Activated naive CD4-positive, alpha-beta T cell treated with anti-CD3 and anti-CD28 coated beads, Interleukin-2, amount 50 U/mL, for 72 hours (primary cell): ENCODE measurements around the gene CARNS1. TPM values are rescaled to one million over a fixed set of nuclear protein-coding genes. Genes with fewer than 3 reads are reported as not detected.

Experiments used
- ATAC-seq, 2 donors: fragments of 150-1000 bp; cut with Tn5 transposase; 2 replicates each; pipeline ENCODE4 v1.10.0; 2021; ENCODE audit warnings: mild to moderate bottlenecking in 2 of 2, moderate library complexity in 2 of 2
- DNase-seq, 2 donors: peaks; one replicate each; pipeline ENCODE4 v3.0.0; 2021 to 2022; ENCODE audit warnings: low spot score in 2 of 2
- H3K27ac Mint-ChIP-seq, 2 donors: one replicate each; pipeline ENCODE4 v1.8.0; 2022; ENCODE audit warnings: mild to moderate bottlenecking in 2 of 2, mixed read lengths in 2 of 2
- H3K36me3 Mint-ChIP-seq, 2 donors: one replicate each; pipeline ENCODE4 v1.8.0; 2022; ENCODE audit warnings: mixed read lengths in 2 of 2
- H3K9me3 Mint-ChIP-seq, 2 donors: one replicate each; pipeline ENCODE4 v1.8.0; 2022; ENCODE audit warnings: mixed read lengths in 2 of 2
- total RNA-seq, 2 donors: library from RNA; stranded (reverse); gene quantifications; one replicate each; pipeline ENCODE4 v1.2.3, GENCODE V29; 2022

CARNS1 gene
- total RNA-seq, 2 donors from 2014 or later, result 1.4 to 4.5 TPM

DNA sequence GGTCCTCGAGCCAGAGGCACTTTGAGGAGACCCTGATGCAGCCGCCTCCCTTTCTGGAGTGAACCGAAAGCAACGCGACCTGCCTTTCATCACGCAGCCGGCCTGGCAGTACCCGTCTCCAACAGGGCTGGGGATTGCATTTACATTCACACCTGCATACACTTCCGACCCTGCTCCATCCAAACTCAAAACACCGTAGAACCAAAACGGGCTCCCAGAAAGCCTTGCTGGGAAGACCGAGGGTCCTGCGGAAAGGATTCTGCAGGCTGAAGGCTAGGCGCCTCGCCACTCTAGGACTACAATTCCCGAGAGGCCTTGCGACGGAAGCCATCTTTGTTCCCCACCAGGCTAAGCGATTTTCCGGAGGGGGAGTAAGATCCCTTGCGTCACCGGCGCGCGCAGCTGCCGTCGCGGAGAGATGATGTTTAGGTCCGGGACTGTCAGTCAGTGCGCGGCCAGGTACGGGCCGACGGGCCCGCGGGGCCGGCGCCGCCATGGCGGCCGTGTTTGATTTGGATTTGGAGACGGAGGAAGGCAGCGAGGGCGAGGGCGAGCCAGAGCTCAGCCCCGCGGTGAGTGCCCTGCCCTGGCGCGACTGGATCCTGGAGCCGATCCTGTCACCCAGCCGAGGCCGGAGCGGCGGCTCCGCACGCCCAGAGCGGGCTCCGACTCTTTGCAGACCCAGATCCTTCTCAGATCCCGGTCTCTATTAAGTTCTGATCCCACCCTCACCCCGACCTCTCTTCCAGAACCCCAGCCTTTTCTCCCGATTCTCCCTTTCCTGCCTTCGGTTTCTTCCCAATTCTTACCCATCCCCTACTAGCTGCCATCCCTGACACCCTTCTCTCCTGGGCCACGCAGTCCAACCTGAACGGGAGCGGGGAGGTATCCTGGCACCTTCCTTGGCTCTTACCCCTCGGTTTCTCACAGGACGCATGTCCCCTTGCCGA, 12.8 kb downstream of the CARNS1 start, which contains the start of gene RPS6KB2:
Gene RPS6KB2, plus strand, starts transcription at position 443 of the 950 bp plus-strand sequence. Its CDS starts 52 bp downstream, at position 495.
- peak; percentile 93 to 95 for ATAC-seq
- Mint-ChIP-seq H3K36me3 (peaks cover 0 to 20% of the 10 kb centered on the region in 2 donors), H3K27ac (peak within 1 kb of the TSS; percentile 92 to 97)

DNA sequence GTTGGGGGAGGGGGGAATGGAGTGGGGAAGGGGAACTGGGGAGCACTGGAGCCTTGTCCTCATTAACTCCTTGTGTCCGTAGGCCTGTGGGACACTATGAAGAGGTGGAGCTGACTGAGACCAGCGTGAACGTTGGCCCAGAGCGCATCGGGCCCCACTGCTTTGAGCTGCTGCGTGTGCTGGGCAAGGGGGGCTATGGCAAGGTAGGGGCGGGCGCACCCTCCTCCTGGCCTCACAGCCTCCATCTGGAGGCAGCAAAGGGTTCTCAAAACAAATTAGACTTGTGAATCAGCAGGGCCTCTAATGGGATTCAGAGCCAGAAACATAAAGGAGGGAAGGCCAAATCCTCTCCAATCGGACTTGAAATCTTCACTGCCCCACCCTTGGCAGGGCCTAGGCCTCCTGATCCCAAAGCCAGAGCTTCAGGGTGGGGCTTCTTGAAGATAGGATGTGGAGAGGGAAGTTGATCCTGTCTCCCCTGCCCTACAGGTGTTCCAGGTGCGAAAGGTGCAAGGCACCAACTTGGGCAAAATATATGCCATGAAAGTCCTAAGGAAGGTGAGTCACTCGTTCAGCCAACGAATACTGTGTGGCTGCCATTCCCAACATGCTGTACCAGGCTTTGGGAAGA, 13.7 kb downstream of the CARNS1 start:
- no peaks in the 10 kb centered on the region for H3K9me3 Mint-ChIP-seq
- no peak for DNase-seq
- no peak for ATAC-seq
- H3K27ac Mint-ChIP-seq, result peak overlapping the region; percentile 92 to 97
- peaks cover 0 to 20% of the 10 kb centered on the region in 2 donors for H3K36me3 Mint-ChIP-seq

More for the DNA sequence above, 12.8 kb downstream of the CARNS1 start, which contains the start of gene RPS6KB2:
- peak; percentile 98 to 99 for DNase-seq
- no peaks in the 10 kb centered on the region for H3K9me3 Mint-ChIP-seq

DNA sequence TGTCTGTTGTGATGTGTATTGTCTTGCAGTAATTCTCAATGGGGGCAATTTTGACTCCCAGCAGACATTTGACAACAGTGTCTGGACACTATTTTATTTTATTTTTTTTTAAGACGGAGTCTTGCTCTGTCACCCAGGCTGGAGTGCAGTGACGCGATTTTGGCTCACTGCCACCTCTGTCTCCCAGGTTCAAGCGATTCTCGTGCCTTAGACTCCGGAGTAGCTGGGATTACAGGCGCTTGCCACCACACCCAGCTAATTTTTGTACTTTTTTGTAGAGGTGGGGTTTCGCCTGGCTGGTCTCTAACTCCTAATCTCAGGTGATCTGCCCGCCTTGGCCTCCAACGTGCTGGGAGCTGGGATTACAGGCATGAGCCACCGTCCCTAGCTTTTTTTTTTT, 14.2 kb downstream of the CARNS1 start:
- ATAC-seq, result no peak
- Mint-ChIP-seq H3K36me3 (peaks cover 0 to 20% of the 10 kb centered on the region in 2 donors), H3K9me3 (no peaks in the 10 kb centered on the region), H3K27ac (peak overlapping the region; percentile 29 to 75)
- DNase-seq, result no peak

DNA sequence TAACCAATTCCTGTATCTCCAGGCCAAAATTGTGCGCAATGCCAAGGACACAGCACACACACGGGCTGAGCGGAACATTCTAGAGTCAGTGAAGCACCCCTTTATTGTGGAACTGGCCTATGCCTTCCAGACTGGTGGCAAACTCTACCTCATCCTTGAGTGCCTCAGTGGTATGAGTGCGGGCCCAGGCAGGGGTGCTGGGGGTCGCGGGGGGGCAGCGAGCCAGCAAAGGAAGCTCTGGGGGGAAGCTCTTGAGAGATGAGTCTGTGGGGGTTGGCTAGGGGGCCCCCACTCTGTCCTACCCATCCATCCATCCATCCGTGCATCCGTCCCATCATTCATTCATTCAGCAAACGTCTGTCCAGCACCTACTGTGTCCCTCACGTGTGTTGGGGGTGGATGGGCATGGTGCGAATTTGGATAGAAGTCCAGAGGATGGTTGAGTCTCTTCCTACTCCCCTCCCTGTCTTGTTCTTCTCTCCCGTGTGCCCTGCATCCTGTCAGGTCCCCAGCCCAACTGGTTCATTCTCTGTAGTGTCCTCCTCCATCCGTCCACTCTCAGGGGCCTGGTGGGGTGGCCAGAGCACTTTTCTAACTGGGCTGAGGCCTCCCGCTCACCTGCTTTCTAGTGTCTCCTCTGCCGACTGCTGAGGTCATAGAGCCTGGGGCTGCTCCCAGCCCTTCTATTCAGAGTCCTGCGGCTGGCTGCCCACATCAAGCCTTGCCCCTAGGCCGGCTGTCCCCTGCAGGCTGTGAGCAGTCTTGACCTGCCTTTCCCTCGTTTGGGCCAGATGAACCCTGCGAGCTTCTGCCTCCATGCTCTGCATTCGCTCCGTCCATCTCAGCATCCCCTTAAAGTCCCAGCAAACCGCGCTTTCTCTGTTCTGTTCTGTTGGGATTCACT, 16.1 kb downstream of the CARNS1 start:
- Mint-ChIP-seq H3K36me3 (peaks cover 14 to 33% of the 10 kb centered on the region in 2 donors), H3K27ac (peak overlapping the region; percentile 32 to 90), H3K9me3 (no peaks in the 10 kb centered on the region)
- DNase-seq (no peak), ATAC-seq (no peak)

DNA sequence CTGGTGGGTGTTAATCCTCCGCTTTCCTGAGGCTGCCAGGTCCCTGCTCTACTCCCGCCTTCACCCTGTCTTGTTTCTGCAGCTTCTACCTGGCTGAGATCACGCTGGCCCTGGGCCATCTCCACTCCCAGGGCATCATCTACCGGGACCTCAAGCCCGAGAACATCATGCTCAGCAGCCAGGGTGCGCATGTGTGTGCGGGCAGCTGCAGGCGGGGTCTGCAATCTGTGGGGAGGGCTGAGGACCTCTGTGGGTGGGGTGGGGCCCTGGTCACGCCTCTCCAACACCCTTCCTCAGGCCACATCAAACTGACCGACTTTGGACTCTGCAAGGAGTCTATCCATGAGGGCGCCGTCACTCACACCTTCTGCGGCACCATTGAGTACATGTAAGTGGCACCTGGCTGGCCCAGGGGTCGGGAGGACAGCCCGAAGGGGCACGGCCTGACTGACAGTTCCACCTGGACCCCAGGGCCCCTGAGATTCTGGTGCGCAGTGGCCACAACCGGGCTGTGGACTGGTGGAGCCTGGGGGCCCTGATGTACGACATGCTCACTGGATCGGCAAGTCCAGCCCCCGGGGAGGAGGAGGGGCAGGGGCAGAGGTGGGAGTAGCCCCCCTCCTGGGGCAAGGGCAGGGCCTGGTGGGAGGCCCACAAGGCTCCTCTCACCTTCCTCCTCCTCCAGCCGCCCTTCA, 17.3 kb downstream of the CARNS1 start:
- no peaks in the 10 kb centered on the region for H3K9me3 Mint-ChIP-seq
- H3K36me3 Mint-ChIP-seq, result peaks cover 22 to 39% of the 10 kb centered on the region in 2 donors
- DNase-seq, result no peak
- peak overlapping the region; percentile 7 to 90 for H3K27ac Mint-ChIP-seq
- ATAC-seq, result no peak

DNA sequence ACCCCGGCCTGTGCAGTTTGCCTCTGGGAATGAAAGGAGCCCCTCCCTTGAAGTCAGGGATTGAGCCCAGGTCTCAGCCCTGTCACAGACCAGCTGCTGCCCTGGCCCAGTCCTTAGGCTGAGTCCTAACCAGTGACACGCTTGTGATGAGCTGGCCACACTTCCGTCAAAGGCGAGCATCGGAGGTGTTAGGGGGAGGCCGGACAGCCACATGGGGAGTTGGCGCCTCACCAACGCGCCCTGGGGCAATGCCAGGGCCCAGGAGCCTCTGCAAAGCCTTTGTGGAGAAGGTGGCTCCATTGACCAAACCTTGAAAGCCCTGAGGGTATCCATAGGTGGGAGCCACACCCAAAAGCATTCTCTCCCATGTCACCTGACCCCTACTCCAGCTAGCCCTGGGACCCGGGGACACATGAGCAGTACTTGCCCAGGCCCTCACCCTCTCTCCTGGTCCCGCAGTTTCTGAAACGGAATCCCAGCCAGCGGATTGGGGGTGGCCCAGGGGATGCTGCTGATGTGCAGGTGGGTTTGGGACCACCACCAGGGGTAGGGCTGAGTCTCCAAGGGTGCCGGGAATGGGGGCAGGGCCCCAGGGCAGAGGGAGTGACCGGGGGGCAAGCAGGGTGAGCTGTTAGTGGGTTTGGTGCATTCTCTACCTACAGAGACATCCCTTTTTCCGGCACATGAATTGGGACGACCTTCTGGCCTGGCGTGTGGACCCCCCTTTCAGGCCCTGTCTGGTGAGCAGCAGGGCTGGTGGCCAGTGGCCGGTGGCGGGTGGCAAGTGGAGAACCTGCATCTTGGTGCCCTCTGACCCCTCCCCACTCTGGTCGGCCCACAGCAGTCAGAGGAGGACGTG, 18.3 kb downstream of the CARNS1 start:
- peak in 1 of 2 donors; percentile 17 for ATAC-seq
- Mint-ChIP-seq H3K36me3 (peaks cover 32 to 38% of the 10 kb centered on the region in 2 donors), H3K9me3 (no peaks in the 10 kb centered on the region), H3K27ac (peak overlapping the region; percentile 86 to 90)
- DNase-seq, result no peak

DNA sequence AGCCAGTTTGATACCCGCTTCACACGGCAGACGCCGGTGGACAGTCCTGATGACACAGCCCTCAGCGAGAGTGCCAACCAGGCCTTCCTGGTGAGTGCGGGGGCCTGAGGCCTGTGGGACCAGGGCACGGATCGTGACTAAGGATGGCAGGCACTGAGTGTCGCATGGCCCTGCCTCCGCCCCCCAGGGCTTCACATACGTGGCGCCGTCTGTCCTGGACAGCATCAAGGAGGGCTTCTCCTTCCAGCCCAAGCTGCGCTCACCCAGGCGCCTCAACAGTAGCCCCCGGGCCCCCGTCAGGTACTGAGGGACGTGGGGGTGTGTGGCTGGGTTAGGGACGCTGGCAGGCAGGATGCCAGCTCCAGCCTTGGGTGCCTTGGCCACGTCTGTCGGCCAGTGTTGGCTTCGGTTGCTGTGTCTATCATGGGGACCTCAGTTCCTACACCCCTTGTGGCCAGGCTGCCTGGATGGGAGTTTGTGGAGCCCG, 19.0 kb downstream of the CARNS1 start:
- DNase-seq (peak in 1 of 2 donors; percentile 17), ATAC-seq (peak in 1 of 2 donors; percentile 8)
- Mint-ChIP-seq H3K27ac (peak overlapping the region; percentile 86 to 90), H3K9me3 (no peaks in the 10 kb centered on the region), H3K36me3 (peaks cover 39 to 43% of the 10 kb centered on the region in 2 donors)

DNA sequence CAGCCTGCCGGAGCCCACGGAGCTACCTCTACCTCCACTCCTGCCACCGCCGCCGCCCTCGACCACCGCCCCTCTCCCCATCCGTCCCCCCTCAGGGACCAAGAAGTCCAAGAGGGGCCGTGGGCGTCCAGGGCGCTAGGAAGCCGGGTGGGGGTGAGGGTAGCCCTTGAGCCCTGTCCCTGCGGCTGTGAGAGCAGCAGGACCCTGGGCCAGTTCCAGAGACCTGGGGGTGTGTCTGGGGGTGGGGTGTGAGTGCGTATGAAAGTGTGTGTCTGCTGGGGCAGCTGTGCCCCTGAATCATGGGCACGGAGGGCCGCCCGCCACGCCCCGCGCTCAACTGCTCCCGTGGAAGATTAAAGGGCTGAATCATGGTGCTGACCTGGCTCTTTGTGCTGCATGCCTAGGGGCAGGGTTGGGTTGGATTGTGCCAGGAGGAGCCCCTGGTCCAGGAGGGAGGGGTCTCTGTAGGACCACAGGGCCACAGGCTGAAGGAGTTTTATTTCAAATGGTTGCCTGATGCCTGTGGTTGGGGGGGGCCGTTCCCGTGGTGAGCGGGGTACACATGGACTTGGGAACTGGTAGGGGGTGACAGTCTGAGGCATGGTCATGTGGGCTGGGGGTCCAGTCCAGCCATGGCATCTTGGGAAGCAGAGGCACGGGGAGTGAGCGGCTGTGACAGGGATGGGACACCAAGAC, 19.7 kb downstream of the CARNS1 start:
- no peak for ATAC-seq
- H3K9me3 Mint-ChIP-seq, result no peaks in the 10 kb centered on the region
- H3K36me3 Mint-ChIP-seq, result peaks cover 46 to 50% of the 10 kb centered on the region in 2 donors
- DNase-seq, result no peak
- H3K27ac Mint-ChIP-seq, result peak overlapping the region; percentile 84 to 90

DNA sequence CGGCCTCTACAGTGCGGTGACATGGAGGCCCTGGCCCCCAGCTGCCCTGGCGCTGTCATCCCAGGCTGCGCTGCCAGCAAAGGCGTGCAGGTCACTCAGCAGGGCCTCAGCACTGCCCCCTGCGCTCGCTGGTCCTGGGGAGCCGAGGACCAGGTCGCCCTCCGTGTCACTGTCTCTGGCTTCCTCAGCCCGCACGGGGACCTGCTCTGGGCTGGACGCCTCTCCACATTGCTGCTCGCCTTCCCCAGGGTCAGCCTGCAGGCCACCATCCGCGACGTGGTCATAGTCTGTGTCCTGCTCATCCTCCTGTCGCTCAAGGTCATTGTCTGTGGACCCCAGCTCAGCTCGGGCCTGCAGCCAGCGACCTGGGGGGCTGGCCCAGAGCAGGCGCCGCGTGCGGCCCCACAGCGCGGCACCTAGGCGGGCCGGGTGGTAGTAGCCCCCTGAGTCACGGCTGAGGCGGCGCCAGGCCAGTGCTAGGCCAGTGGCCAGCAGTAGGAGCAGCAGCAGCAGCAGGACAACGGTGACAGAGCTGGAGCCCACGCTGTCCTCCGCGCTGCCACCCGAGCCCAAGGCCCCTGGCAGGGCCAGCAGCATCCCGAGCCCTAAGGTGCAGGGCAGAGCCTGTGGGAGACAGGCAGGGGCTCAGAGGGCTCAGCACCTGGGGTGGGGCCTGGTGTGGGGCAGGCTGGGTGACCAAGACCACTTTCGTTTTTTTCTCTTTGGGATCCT, 20.4 kb downstream of the CARNS1 start:
- ATAC-seq (peak in 1 of 2 donors; percentile 8), DNase-seq (peak in 1 of 2 donors; percentile 63)
- Mint-ChIP-seq H3K36me3 (peaks cover 47 to 51% of the 10 kb centered on the region in 2 donors), H3K9me3 (no peaks in the 10 kb centered on the region), H3K27ac (peak overlapping the region; percentile 89 to 90)

DNA sequence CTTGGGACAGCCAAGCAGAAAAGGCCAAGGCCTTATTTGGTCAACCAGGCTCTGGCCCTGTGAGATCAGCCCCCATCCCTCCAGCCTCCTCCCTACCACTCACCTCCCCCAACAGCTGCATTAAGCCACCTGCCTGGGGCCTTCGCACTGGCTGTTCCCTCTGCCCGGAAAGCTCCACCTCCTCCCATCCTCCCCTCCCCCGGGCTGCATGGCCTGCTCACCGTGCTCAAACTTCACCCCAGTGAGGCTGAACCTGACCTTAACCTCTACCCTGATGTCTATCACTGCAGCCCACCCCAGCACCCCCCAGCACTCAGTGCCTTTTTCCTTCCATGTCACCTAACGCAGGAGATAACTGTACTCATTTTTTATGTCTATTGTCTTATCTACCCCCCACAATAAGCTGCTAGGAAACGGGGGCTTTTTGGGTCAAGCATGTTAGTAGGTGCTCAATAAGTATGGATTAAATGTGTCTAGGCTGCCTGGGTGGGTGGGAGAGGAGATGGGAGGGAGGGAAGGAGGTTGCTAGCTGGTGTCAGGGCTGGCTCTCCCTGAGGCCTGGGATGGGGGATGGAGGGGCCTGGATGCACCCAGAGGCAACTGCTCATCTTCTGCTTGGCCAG, 21.1 kb downstream of the CARNS1 start:
- no peaks in the 10 kb centered on the region for H3K9me3 Mint-ChIP-seq

DNA sequence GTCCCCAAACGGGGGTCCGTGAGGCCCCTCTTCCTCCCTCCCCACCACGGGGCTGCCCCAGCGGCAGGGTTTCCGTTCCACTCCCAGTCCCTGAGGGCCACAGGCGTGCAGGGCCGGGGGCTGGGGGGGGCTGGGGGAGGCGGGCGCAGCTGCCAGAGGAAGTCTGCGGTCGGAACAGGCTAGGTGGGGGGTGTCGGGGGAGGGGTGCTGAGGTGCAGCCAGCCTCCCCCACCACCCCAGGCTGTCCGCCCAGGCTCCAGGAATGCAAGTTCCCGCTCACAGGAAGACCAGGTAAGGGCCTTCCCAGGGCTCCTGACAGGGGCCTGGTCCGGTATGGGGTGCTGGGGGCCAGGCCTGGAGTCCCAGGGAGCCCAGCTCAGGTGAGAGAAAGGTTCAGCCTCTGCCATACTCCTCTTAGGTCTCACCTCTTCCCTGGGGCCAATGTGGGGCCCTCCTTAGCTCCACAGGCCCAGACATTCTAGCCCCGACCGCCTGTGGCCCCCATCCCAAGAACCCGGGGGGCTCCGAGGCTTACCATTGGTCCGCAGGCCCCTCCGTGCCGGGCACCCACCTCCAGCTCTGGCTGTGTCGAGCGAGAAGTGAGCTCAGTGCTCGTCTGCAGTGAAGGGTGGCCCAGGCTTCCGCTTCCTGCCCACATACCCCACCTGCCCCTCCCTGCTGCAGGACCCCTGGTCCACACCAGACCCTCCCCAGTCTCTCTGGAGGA, 21.8 kb downstream of the CARNS1 start, which contains the start of gene PTPRCAP:
Gene PTPRCAP, minus strand, starts transcription at position 601 of the 727 bp plus-strand sequence. Its CDS starts 63 bp downstream, at position 538.
- Mint-ChIP-seq H3K36me3 (peaks cover 45 to 47% of the 10 kb centered on the region in 2 donors), H3K9me3 (no peaks in the 10 kb centered on the region), H3K27ac (peak within 1 kb of the TSS; percentile 90 to 96)
- DNase-seq, result peak; percentile 59 to 73
- ATAC-seq, result peak; percentile 19 to 22

More for the DNA sequence above, 21.1 kb downstream of the CARNS1 start:
- H3K27ac Mint-ChIP-seq, result peak overlapping the region; percentile 89 to 90
- DNase-seq (peak; percentile 75 to 76), ATAC-seq (peak; percentile 43 to 49)
- H3K36me3 Mint-ChIP-seq, result peaks cover 47 to 51% of the 10 kb centered on the region in 2 donors

DNA sequence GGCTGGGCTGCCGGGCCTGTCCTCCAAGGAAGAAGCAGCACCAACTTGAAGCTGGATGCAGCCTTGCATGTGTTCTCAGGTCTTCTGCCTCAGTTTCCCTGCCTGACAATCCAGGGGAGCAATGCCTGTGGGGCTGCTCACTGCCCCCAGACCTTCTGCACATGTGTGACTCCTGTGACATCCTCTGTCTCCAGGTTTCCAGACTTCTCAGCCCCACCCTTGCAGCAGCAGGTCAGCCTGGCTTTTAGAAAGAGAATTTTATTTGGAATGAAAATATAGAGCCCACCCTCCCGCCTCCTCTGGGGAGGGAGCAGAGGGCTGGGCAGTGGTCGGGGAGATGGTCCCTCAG, 22.3 kb downstream of the CARNS1 start:
- Mint-ChIP-seq H3K9me3 (no peaks in the 10 kb centered on the region), H3K36me3 (peaks cover 44 to 47% of the 10 kb centered on the region in 2 donors), H3K27ac (peak overlapping the region; percentile 90 to 96)
- DNase-seq (no peak), ATAC-seq (no peak)
